ENCODE results near the gene HK1. TPM values are rescaled to one million over a fixed set of nuclear protein-coding genes. Genes with fewer than 3 reads are reported as not detected.
A peak's percentile ranks its signal among the peaks of the same experiment; 100 is the strongest.

The HK1 gene
- total RNA-seq, 1 donor from 2014 or later, result 182 TPM

- TF ChIP-seq, protein P1, sequence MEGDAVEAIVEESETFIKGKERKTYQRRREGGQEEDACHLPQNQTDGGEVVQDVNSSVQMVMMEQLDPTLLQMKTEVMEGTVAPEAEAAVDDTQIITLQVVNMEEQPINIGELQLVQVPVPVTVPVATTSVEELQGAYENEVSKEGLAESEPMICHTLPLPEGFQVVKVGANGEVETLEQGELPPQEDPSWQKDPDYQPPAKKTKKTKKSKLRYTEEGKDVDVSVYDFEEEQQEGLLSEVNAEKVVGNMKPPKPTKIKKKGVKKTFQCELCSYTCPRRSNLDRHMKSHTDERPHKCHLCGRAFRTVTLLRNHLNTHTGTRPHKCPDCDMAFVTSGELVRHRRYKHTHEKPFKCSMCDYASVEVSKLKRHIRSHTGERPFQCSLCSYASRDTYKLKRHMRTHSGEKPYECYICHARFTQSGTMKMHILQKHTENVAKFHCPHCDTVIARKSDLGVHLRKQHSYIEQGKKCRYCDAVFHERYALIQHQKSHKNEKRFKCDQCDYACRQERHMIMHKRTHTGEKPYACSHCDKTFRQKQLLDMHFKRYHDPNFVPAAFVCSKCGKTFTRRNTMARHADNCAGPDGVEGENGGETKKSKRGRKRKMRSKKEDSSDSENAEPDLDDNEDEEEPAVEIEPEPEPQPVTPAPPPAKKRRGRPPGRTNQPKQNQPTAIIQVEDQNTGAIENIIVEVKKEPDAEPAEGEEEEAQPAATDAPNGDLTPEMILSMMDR (IDR thresholded peaks at IDR 0.05; ENCODE audit: insufficient read depth, low read length, severe bottlenecking), result peak; percentile 99
- Histone ChIP-seq H3K4me3 (ENCODE audit: low read depth, low read length) (no peak overlapping the region), H3K36me3 (ENCODE audit: control insufficient read depth, insufficient read depth, low read length) (peaks cover 42% of the 10 kb centered on the region), H3K27me3 (ENCODE audit: control insufficient read depth, insufficient read depth, low read length) (no peaks in the 10 kb centered on the region)
- no peak for FAIRE-seq
- DNase-seq (ENCODE audit: low read depth), result peak; percentile 81
These were observed 114.2 kb downstream of the HK1 start for GRCh38 chr10:69392481-69393000.

DNA sequence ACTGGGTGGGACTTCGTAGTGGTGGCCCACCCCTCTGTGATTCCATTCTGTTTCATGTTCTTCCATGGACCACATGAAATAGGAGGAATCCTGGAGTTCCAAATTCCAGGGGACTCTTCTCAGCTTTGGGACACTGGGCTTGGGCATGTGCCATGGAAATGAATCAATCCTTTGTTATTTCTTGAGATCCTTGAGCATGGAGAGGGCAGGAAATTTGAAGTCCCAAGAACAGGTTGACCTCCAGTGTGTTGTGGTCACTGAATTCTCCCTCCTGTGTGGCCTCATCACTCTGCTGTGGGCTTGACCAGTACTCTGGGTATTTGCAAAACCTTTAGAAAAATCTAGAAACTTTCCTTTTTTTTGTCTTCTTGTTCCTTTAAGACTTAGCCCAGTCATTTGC, 115.7 kb downstream of the HK1 start:
- no peak overlapping the region for H3K4me3 ChIP-seq (ENCODE audit: low read depth, low read length)
- TF ChIP-seq, protein P1 (IDR thresholded peaks at IDR 0.05; ENCODE audit: insufficient read depth, low read length, severe bottlenecking), result no peak
- FAIRE-seq (no peak), DNase-seq (ENCODE audit: low read depth) (no peak)
- no peaks in the 10 kb centered on the region for H3K27me3 ChIP-seq (ENCODE audit: control insufficient read depth, insufficient read depth, low read length)
- peaks cover 44% of the 10 kb centered on the region for H3K36me3 ChIP-seq (ENCODE audit: control insufficient read depth, insufficient read depth, low read length)

GRCh38 chr10:69397972-69398371, 119.7 kb downstream of the HK1 start:
- Histone ChIP-seq H3K27me3 (ENCODE audit: control insufficient read depth, insufficient read depth, low read length) (no peaks in the 10 kb centered on the region), H3K4me3 (ENCODE audit: low read depth, low read length) (no peak overlapping the region), H3K36me3 (ENCODE audit: control insufficient read depth, insufficient read depth, low read length) (peaks cover 48% of the 10 kb centered on the region)
- no peak for FAIRE-seq
- DNase-seq (ENCODE audit: low read depth), result no peak
- TF ChIP-seq, protein P1 (IDR thresholded peaks at IDR 0.05; ENCODE audit: insufficient read depth, low read length, severe bottlenecking), result no peak

DNA sequence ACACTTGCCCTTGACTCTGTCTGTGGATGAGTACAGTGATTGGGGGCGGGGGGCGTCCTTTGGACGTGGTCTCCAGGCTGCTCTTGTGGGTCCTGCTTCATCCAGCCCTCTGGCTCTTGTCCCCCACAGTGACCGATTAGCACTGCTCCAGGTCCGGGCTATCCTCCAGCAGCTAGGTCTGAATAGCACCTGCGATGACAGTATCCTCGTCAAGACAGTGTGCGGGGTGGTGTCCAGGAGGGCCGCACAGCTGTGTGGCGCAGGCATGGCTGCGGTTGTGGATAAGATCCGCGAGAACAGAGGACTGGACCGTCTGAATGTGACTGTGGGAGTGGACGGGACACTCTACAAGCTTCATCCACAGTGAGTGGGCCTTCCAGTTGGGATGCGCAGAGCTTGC, 120.2 kb downstream of the HK1 start:
- TF ChIP-seq, protein P1 (IDR thresholded peaks at IDR 0.05; ENCODE audit: insufficient read depth, low read length, severe bottlenecking), result no peak
- FAIRE-seq (no peak), DNase-seq (ENCODE audit: low read depth) (no peak)
- H3K36me3 ChIP-seq (ENCODE audit: control insufficient read depth, insufficient read depth, low read length), result peaks cover 47% of the 10 kb centered on the region
- H3K4me3 ChIP-seq (ENCODE audit: low read depth, low read length), result no peak overlapping the region
- no peaks in the 10 kb centered on the region for H3K27me3 ChIP-seq (ENCODE audit: control insufficient read depth, insufficient read depth, low read length)

DNA sequence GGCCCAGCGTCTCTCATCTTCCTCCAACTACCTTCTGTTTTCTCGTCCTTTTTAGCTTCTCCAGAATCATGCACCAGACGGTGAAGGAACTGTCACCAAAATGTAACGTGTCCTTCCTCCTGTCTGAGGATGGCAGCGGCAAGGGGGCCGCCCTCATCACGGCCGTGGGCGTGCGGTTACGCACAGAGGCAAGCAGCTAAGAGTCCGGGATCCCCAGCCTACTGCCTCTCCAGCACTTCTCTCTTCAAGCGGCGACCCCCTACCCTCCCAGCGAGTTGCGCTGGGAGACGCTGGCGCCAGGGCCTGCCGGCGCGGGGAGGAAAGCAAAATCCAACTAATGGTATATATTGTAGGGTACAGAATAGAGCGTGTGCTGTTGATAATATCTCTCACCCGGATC, 122.6 kb downstream of the HK1 start:
- Histone ChIP-seq H3K4me3 (ENCODE audit: low read depth, low read length) (no peak overlapping the region), H3K27me3 (ENCODE audit: control insufficient read depth, insufficient read depth, low read length) (no peaks in the 10 kb centered on the region), H3K36me3 (ENCODE audit: control insufficient read depth, insufficient read depth, low read length) (peaks cover 31% of the 10 kb centered on the region)
- TF ChIP-seq, protein P1 (IDR thresholded peaks at IDR 0.05; ENCODE audit: insufficient read depth, low read length, severe bottlenecking), result no peak
- DNase-seq (ENCODE audit: low read depth), result no peak
- peak; percentile 13 for FAIRE-seq

DNA sequence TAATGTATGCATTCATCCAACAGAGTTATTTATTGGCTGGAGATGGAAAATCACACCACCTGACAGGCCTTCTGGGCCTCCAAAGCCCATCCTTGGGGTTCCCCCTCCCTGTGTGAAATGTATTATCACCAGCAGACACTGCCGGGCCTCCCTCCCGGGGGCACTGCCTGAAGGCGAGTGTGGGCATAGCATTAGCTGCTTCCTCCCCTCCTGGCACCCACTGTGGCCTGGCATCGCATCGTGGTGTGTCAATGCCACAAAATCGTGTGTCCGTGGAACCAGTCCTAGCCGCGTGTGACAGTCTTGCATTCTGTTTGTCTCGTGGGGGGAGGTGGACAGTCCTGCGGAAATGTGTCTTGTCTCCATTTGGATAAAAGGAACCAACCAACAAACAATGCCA, 123.1 kb downstream of the HK1 start:
- no peak for FAIRE-seq
- Histone ChIP-seq H3K27me3 (ENCODE audit: control insufficient read depth, insufficient read depth, low read length) (no peaks in the 10 kb centered on the region), H3K4me3 (ENCODE audit: low read depth, low read length) (no peak overlapping the region), H3K36me3 (ENCODE audit: control insufficient read depth, insufficient read depth, low read length) (peaks cover 31% of the 10 kb centered on the region)
- DNase-seq (ENCODE audit: low read depth), result no peak
- TF ChIP-seq, protein P1 (IDR thresholded peaks at IDR 0.05; ENCODE audit: insufficient read depth, low read length, severe bottlenecking), result no peak
